HepG2 (cell line): ENCODE results near the gene CD79A. TPM values are rescaled to one million over a fixed set of nuclear protein-coding genes. Genes with fewer than 3 reads are reported as not detected.

Experiments used
- ATAC-seq: fragments of 200-7000 bp; cut with Tn5 transposase; 3 replicates; pipeline ENCODE4 v1.9.1; 2020; ENCODE audit warnings: mild to moderate bottlenecking, moderate library complexity
- BruUV-seq: library from RNA; stranded (reverse); fragments of 400-500 nt; replicated peaks from 2 replicates; lab custom pipeline; 2021; lab: Mats Ljungman, UMichigan
- CTCF ChIA-PET: fragments of 300-600 bp; formaldehyde crosslinking; extraction: SDS; loops from one replicate; lab custom pipeline; 2021; ENCODE audit warnings: low total read pairs, inconsistent platforms, low intra/inter-chr PET ratio; lab: Yijun Ruan, JAX
- POLR2A ChIA-PET: fragments of 350-600 bp; sonication (Branson Sonifier 250); formaldehyde crosslinking; loops from one replicate; lab custom pipeline; 2020; ENCODE audit warnings: antibody characterized with exemption, inconsistent platforms; lab: Yijun Ruan, JAX
- DNase-seq: peaks from one replicate; pipeline ENCODE4 v3.0.0-alpha.2; 2015; ENCODE audit warnings: low spot score
- FAIRE-seq: peaks from 3 replicates; lab custom pipeline; 2011; peaks lifted over from hg19 to GRCh38; lab: Jason Lieb, UNC
- H2AFZ ChIP-seq: one replicate; pipeline ENCODE4 v1.6.1; 2011; ENCODE audit warnings: low read length, inconsistent platforms
- H3K27ac ChIP-seq: fragments of 300-600 bp; 3 replicates; pipeline ENCODE4 v1.8.0; 2011; ENCODE audit warnings: mixed run types, mild to moderate bottlenecking, mixed read lengths, low read length, inconsistent platforms; ENCODE audit not compliant: insufficient read depth; ENCODE audit errors: extremely low read length
- H3K27me3 ChIP-seq, 2 experiments: fragments of 200-600 bp in 1 of 2; 2 replicates in 1 of 2; 3 replicates in 1 of 2; pipeline versions ENCODE4 v1.6.0 to v1.8.0; 2011; ENCODE audit warnings: low read length in 2 of 2, mild to moderate bottlenecking in 2 of 2, moderate library complexity in 2 of 2, inconsistent platforms in 1 of 2; ENCODE audit not compliant: insufficient read depth in 2 of 2, control insufficient read depth in 1 of 2
- H3K36me3 ChIP-seq, 2 experiments: fragments of 200-600 bp in 1 of 2; replicated peaks in 1 of 2; 2 replicates in 1 of 2; 3 replicates in 1 of 2; pipeline versions ENCODE4 v1.5.1 to v1.8.0; 2011; ENCODE audit warnings: low read length in 2 of 2, inconsistent platforms in 1 of 2; ENCODE audit not compliant: insufficient read depth in 2 of 2, control insufficient read depth in 1 of 2
- H3K4me1 ChIP-seq: 2 replicates; pipeline ENCODE4 v1.5.1; 2012; ENCODE audit warnings: low read length, inconsistent platforms; ENCODE audit not compliant: insufficient read depth
- H3K4me2 ChIP-seq: 2 replicates; pipeline ENCODE4 v1.6.0; 2011; ENCODE audit warnings: low read depth, low read length, inconsistent platforms
- H3K4me3 ChIP-seq, 3 experiments: fragments of 200-600 bp in 1 of 3; sonication (generic), shearing (Covaris generic) in 1 of 3; replicated peaks in 1 of 3; 2 replicates each; pipeline ENCODE4 v1.5.1; 2011 to 2016; ENCODE audit warnings: low read length in 3 of 3, inconsistent platforms in 2 of 3, low read depth in 2 of 3, mild to moderate bottlenecking in 2 of 3, control low read depth in 1 of 3, mixed read lengths in 1 of 3; ENCODE audit not compliant: insufficient read depth in 1 of 3
- H3K79me2 ChIP-seq: one replicate; pipeline ENCODE4 v1.6.1; 2011; ENCODE audit warnings: low read length, inconsistent platforms; ENCODE audit not compliant: insufficient read depth
- H3K9ac ChIP-seq: 2 replicates; pipeline ENCODE4 v1.6.0; 2011; ENCODE audit warnings: mild to moderate bottlenecking, low read depth, low read length, inconsistent platforms; ENCODE audit not compliant: insufficient read depth
- H3K9me3 ChIP-seq: 2 replicates; pipeline ENCODE4 v1.5.1; 2012; ENCODE audit warnings: mild to moderate bottlenecking, low read length
- H4K20me1 ChIP-seq: 2 replicates; pipeline ENCODE4 v1.6.0; 2011; ENCODE audit warnings: inconsistent platforms, mild to moderate bottlenecking, low read length, moderate library complexity; ENCODE audit not compliant: insufficient read depth
- AHDC1 ChIP-seq: sonication (generic); formaldehyde crosslinking; IDR thresholded peaks from 2 replicates; pipeline ENCODE4 v1.5.1; 2020; ENCODE audit warnings: mild to moderate bottlenecking, missing genetic modification reagents, borderline replicate concordance
- GATA4 ChIP-seq: sonication (generic); IDR thresholded peaks from 2 replicates; pipeline ENCODE4 v1.6.1; 2016; ENCODE audit warnings: antibody characterized with exemption, low read depth, borderline replicate concordance
- NFE2L1 ChIP-seq: sonication (generic); formaldehyde crosslinking; IDR thresholded peaks from 2 replicates; pipeline ENCODE4 v1.4.0; 2020; ENCODE audit warnings: missing genetic modification reagents, mild to moderate bottlenecking, borderline replicate concordance
- NFYB ChIP-seq: sonication (generic); formaldehyde crosslinking; IDR thresholded peaks from 2 replicates; pipeline ENCODE4 v1.4.0; 2020; ENCODE audit warnings: missing genetic modification reagents
- RFXANK ChIP-seq: IDR thresholded peaks from 2 replicates; pipeline ENCODE4 v1.6.1; 2016
- U2AF1 ChIP-seq: fragments of 200-400 bp; formaldehyde crosslinking; optimal IDR thresholded peaks from 2 replicates; pipeline ENCODE3; 2017; ENCODE audit warnings: mild to moderate bottlenecking, low read depth, low read length
- ZFP1 ChIP-seq: IDR thresholded peaks from 2 replicates; pipeline ENCODE4 v1.6.1; 2016
- ZNF598 ChIP-seq: sonication (generic); formaldehyde crosslinking; IDR thresholded peaks from 2 replicates; pipeline ENCODE4 v1.5.1; 2020; ENCODE audit warnings: mild to moderate bottlenecking, missing genetic modification reagents, borderline replicate concordance
- ZNF781 ChIP-seq: sonication (generic); formaldehyde crosslinking; IDR thresholded peaks from 2 replicates; pipeline ENCODE4 v1.5.1; 2020; ENCODE audit warnings: borderline replicate concordance, mild to moderate bottlenecking, missing genetic modification reagents; ENCODE audit errors: not compliant biosample characterization
- WGBS: methylation state at CpG from one replicate; pipeline ENCODE4 v1.1.6; 2017; ENCODE audit warnings: low lambda C conversion rate; 5-methylcytosine and 5-hydroxymethylcytosine counted together
- in situ Hi-C: cut with HindIII; loops from 2 replicates; pipeline ENCODE4 v1.10.0; 2017; ENCODE audit warnings: low pct_unique_long_range_greater_than_20kb; ENCODE audit not compliant: extremely low pct_ligation_motif_present
- intact Hi-C: fragments of 100-400 bp; cut with micrococcal nuclease; formaldehyde crosslinking; loops from one replicate; pipeline ENCODE4 v1.10.0; 2022; ENCODE audit not compliant: unreplicated experiment
- polyA plus RNA-seq, 8 experiments: library from polyadenylated mRNA; depleted of rRNA in 3 of 8; stranded (reverse) in 7 of 8; unstranded in 1 of 8; fragments of >200 nt; fragmentation: Illumina TruSeq in 4 of 8; extraction: Trizol in 4 of 8; gene quantifications; 2 replicates each; pipeline versions ENCODE4 v1.2.1 to v1.2.3, GENCODE V29; 2011 to 2016; ENCODE audit warnings: low read depth in 4 of 8, missing spikeins in 1 of 8, mixed read lengths in 1 of 8; ENCODE audit not compliant: insufficient read depth in 1 of 8
- total RNA-seq, 5 experiments: library from RNA; depleted of rRNA; stranded (reverse); fragments of >200 nt; fragmentation: Illumina TruSeq; extraction: Trizol; gene quantifications; 2 replicates each; pipeline ENCODE4 v1.2.3, GENCODE V29; 2016; ENCODE audit warnings: low read depth in 1 of 5
- TF ChIP-seq, protein P1 (sequence below): sonication (generic); formaldehyde crosslinking; IDR thresholded peaks from 2 replicates; pipeline ENCODE4 v1.8.1; 2023; ENCODE audit warnings: missing genetic modification reagents, mild to moderate bottlenecking, borderline replicate concordance

The CD79A gene
- total and polyA plus RNA-seq, 2 of the 13 experiments (the other 11 are each of a cell fraction or from before 2014, with no cell fraction given) = 0.24 to 0.33 TPM

GRCh38 chr19:41903193-41903953, 26.3 kb downstream of the CD79A start:
- Histone ChIP-seq H4K20me1 (0 out of 2 replicates have a peak, but pooled peaks cover 3% of the 10 kb centered on the region), H3K4me2 (no peak overlapping the region), H3K9ac (no peak overlapping the region), H3K27ac (no peak overlapping the region), H3K4me1 (peaks cover 24% of the 10 kb centered on the region), H3K9me3 (no peaks in the 10 kb centered on the region), H3K79me2 (no peaks in the 10 kb centered on the region), H3K4me3 (no peak overlapping the region), H2AFZ (no peak overlapping the region), H3K27me3 (no peaks in the 10 kb centered on the region), H3K36me3 (peaks cover 31 to 61% of the 10 kb centered on the region in 2 experiments; a peak in 4 of 5 replicates)
- FAIRE-seq = no peak
- no peak for DNase-seq
- POLR2A ChIA-PET = no interaction called here
- CTCF ChIA-PET = no interaction called here
- in situ Hi-C loops = no loop called here
- BruUV-seq = no TSS peak
- TF ChIP-seq U2AF1 = no peak
- intact Hi-C loops = no loop called here
- ATAC-seq = no peak
- WGBS = 94% methylated on average over 15 of the region's 19 CpGs

GRCh38 chr19:41904118-41904870, 27.2 kb downstream of the CD79A start:
- Histone ChIP-seq H3K27ac (peak overlapping the region; percentile 15), H2AFZ (no peak overlapping the region), H3K27me3 (no peaks in the 10 kb centered on the region), H3K4me1 (peaks cover 24% of the 10 kb centered on the region), H3K36me3 (peaks cover 27 to 53% of the 10 kb centered on the region in 2 experiments; a peak in 4 of 5 replicates), H3K4me2 (peak overlapping the region; percentile 61), H3K9me3 (no peaks in the 10 kb centered on the region), H3K9ac (no peak overlapping the region), H3K4me3 (peak overlapping the region in 1 of 3 experiments; percentile 31; a peak in 1 of 6 replicates), H3K79me2 (no peaks in the 10 kb centered on the region), H4K20me1 (0 out of 2 replicates have a peak, but pooled peaks cover 3% of the 10 kb centered on the region)
- 12% methylated on average over 7 of the region's 30 CpGs for WGBS
- ATAC-seq (peak; percentile 79), DNase-seq (peak; percentile 92), FAIRE-seq (peak; percentile 92)
- intact Hi-C loops = no loop called here
- CTCF ChIA-PET = interaction anchor here (0.6 kb wide), 1 partner anchor 16 kb away, joined by 3 read pairs; no protein-coding TSS in a partner anchor
- POLR2A ChIA-PET = no interaction called here
- in situ Hi-C loops = no loop called here
- no TSS peak for BruUV-seq
- TF ChIP-seq AHDC1 (peak; percentile 42; the same call in 1 of the 2 replicates), NFE2L1 (CRISPR knock-in tag) (no peak), ZNF781 (no peak), ZFP1 (CRISPR knock-in tag) (0 out of 2 replicates have a peak, but pooled peaks have one; percentile 54), NFYB (no peak), GATA4 (no peak), RFXANK (CRISPR knock-in tag) (no peak), ZNF598 (no peak)
- TF ChIP-seq, protein P1, sequence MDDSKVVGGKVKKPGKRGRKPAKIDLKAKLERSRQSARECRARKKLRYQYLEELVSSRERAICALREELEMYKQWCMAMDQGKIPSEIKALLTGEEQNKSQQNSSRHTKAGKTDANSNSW (CRISPR knock-in tag) = no peak
